H4 (cell line): ENCODE measurements around the gene PXMP4. TPM values are rescaled to one million over a fixed set of nuclear protein-coding genes. Genes with fewer than 3 reads are reported as not detected.
A peak's percentile ranks its signal among the peaks of the same experiment; 100 is the strongest.
"Not testable (repeated sequence)": the region's sequence is repeated elsewhere in the genome, so short reads cannot be mapped to it uniquely, and the experiment has no call there.

Experiments
- DNase-seq: peaks from one replicate; pipeline ENCODE4 v3.0.0-alpha.2; 2015; ENCODE audit warnings: low spot score
- total RNA-seq: library from RNA; depleted of rRNA; stranded (reverse); fragments of >200 nt; shearing (Covaris generic); gene quantifications from 2 replicates; pipeline ENCODE4 v1.2.3, GENCODE V29; 2014; rRNA removed

PXMP4 gene
- 2.5 TPM in 2 replicates for total RNA-seq

- DNase-seq, result peak; percentile 93
These were observed at the start of gene PXMP4 for GRCh38 chr20:33719989-33720709. PXMP4 (minus strand) TSS chr20:33720310; CDS start chr20:33720207, 103 bp downstream.

GRCh38 chr20:33769043-33769442, 48.9 kb upstream of the PXMP4 start:
- DNase-seq, result no peak

- no peak for DNase-seq
These were observed 47.6 kb upstream of the PXMP4 start for GRCh38 chr20:33767777-33768138.

GRCh38 chr20:33766686-33767085, 46.6 kb upstream of the PXMP4 start:
- DNase-seq, result no peak

GRCh38 chr20:33765592-33765991, 45.5 kb upstream of the PXMP4 start:
- no peak for DNase-seq

- no peak for DNase-seq
These were observed 45.0 kb upstream of the PXMP4 start for GRCh38 chr20:33765099-33765498.

- no peak for DNase-seq
These were observed 41.7 kb upstream of the PXMP4 start for GRCh38 chr20:33761698-33762250.

GRCh38 chr20:33757458-33757857, 37.3 kb upstream of the PXMP4 start:
- DNase-seq, result no peak

- no peak for DNase-seq
These were observed 36.9 kb upstream of the PXMP4 start for GRCh38 chr20:33757046-33757445.

GRCh38 chr20:33755936-33756490, 35.9 kb upstream of the PXMP4 start:
- not testable (repeated sequence) for DNase-seq

GRCh38 chr20:33753763-33754162, 33.7 kb upstream of the PXMP4 start:
- DNase-seq, result no peak

- DNase-seq, result no peak
These were observed 33.0 kb upstream of the PXMP4 start for GRCh38 chr20:33753143-33753542.

GRCh38 chr20:33751775-33752174, 31.7 kb upstream of the PXMP4 start:
- no peak for DNase-seq

GRCh38 chr20:33746325-33746998, 26.4 kb upstream of the PXMP4 start:
- no peak for DNase-seq

- no peak for DNase-seq
These were observed 24.8 kb upstream of the PXMP4 start for GRCh38 chr20:33744773-33745385.

GRCh38 chr20:33744181-33744580, 24.1 kb upstream of the PXMP4 start:
- no peak for DNase-seq

- no peak for DNase-seq
These were observed 20.1 kb upstream of the PXMP4 start for GRCh38 chr20:33740189-33740588.

GRCh38 chr20:33739493-33739892, 19.4 kb upstream of the PXMP4 start:
- no peak for DNase-seq

- no peak for DNase-seq
These were observed 16.9 kb upstream of the PXMP4 start for GRCh38 chr20:33736962-33737361.

GRCh38 chr20:33733654-33734576, 13.8 kb upstream of the PXMP4 start:
- DNase-seq, result peak; percentile 23
